Naive thymus-derived CD4-positive, alpha-beta T cell (primary cell): ENCODE measurements around the gene DAW1. TPM values are rescaled to one million over a fixed set of nuclear protein-coding genes. Genes with fewer than 3 reads are reported as not detected.
A peak's percentile ranks its signal among the peaks of the same experiment; 100 is the strongest.

Experiments used
- ATAC-seq: fragments of 150-1000 bp; cut with Tn5 transposase; 2 replicates; pipeline ENCODE4 v1.10.0; 2021; ENCODE audit warnings: mild to moderate bottlenecking, moderate library complexity
- CTCF ChIA-PET: fragments of 350-600 bp; sonication (Branson Sonifier 250); formaldehyde crosslinking; loops from one replicate; lab custom pipeline; 2021; ENCODE audit warnings: antibody characterized with exemption; lab: Charles Lee
- POLR2A ChIA-PET: fragments of 350-600 bp; sonication (Branson Sonifier 250); formaldehyde crosslinking; loops from one replicate; lab custom pipeline; 2021; ENCODE audit warnings: antibody characterized with exemption, inconsistent platforms; lab: Charles Lee
- DNase-seq, 9 donors: peaks; one replicate each; pipeline versions ENCODE4 v3.0.0 to v3.0.0-alpha.2; 2020 to 2022; ENCODE audit warnings: mixed read lengths in 1 of 9
- H3K27ac ChIP-seq: one replicate; pipeline ENCODE4 v1.7.0; 2013; ENCODE audit warnings: mild to moderate bottlenecking, low read depth, low read length, moderate library complexity
- H3K27me3 ChIP-seq, 2 donors: one replicate each; pipeline ENCODE4 v1.7.0; 2013; ENCODE audit warnings: low read length in 2 of 2, mild to moderate bottlenecking in 2 of 2, moderate library complexity in 2 of 2; ENCODE audit not compliant: control insufficient read depth in 2 of 2, insufficient read depth in 2 of 2
- H3K36me3 ChIP-seq, 3 experiments: 1 replicate in 2 of 3; 2 replicates in 1 of 3; pipeline ENCODE4 v1.7.0; 2013; ENCODE audit warnings: low read length in 3 of 3, mild to moderate bottlenecking in 3 of 3, moderate library complexity in 1 of 3; ENCODE audit not compliant: insufficient read depth in 3 of 3, control insufficient read depth in 2 of 3
- H3K4me1 ChIP-seq, 2 donors: one replicate each; pipeline ENCODE4 v1.7.0; 2013; ENCODE audit warnings: low read length in 2 of 2, mild to moderate bottlenecking in 2 of 2, moderate library complexity in 1 of 2; ENCODE audit not compliant: control insufficient read depth in 2 of 2, insufficient read depth in 2 of 2
- H3K4me3 ChIP-seq: 2 replicates; pipeline ENCODE4 v1.7.0; 2013; ENCODE audit warnings: mild to moderate bottlenecking, low read length
- H3K9me3 ChIP-seq, 3 experiments: 1 replicate in 2 of 3; 2 replicates in 1 of 3; pipeline ENCODE4 v1.7.0; 2013; ENCODE audit warnings: low read length in 3 of 3; ENCODE audit not compliant: control insufficient read depth in 2 of 3
- H3K27ac Mint-ChIP-seq, 9 donors: one replicate each; pipeline ENCODE4 v1.8.0; 2020 to 2022; ENCODE audit warnings: mixed read lengths in 9 of 9, mild to moderate bottlenecking in 8 of 9, moderate library complexity in 5 of 9, inconsistent platforms in 2 of 9
- H3K27me3 Mint-ChIP-seq, 5 donors: one replicate each; pipeline ENCODE4 v1.8.0; 2021 to 2022; ENCODE audit warnings: mixed read lengths in 5 of 5, mild to moderate bottlenecking in 1 of 5
- H3K36me3 Mint-ChIP-seq, 5 donors: one replicate each; pipeline ENCODE4 v1.8.0; 2020 to 2022; ENCODE audit warnings: mixed read lengths in 5 of 5, mild to moderate bottlenecking in 3 of 5, inconsistent platforms in 1 of 5
- H3K4me1 Mint-ChIP-seq, 7 donors: one replicate each; pipeline ENCODE4 v1.8.0; 2020 to 2022; ENCODE audit warnings: mixed read lengths in 7 of 7, mild to moderate bottlenecking in 3 of 7, inconsistent platforms in 1 of 7
- H3K4me3 Mint-ChIP-seq, 10 donors: one replicate each; pipeline ENCODE4 v1.8.0; 2020 to 2022; ENCODE audit warnings: mild to moderate bottlenecking in 10 of 10, mixed read lengths in 10 of 10, moderate library complexity in 6 of 10, inconsistent platforms in 2 of 10
- H3K9me3 Mint-ChIP-seq, 11 donors: one replicate each; pipeline ENCODE4 v1.8.0; 2020 to 2022; ENCODE audit warnings: mixed read lengths in 11 of 11, mild to moderate bottlenecking in 4 of 11, inconsistent platforms in 1 of 11, moderate library complexity in 1 of 11
- intact Hi-C, 2 donors: fragments of 100-400 bp; cut with micrococcal nuclease; formaldehyde crosslinking; loops; one replicate each; pipeline ENCODE4 v1.15.1; 2023
- polyA plus RNA-seq, 2 donors: library from polyadenylated mRNA; unstranded; fragments of 300-500 nt; fragmentation: Illumina TruSeq; gene quantifications; one replicate each; pipeline ENCODE4 v1.2.3, GENCODE V29; 2021
- total RNA-seq, 6 experiments: library from RNA in 5 of 6; stranded (reverse) in 5 of 6; gene quantifications; 1 replicate in 5 of 6; 2 replicates in 1 of 6; pipeline ENCODE4 v1.2.3 and lab custom pipeline; 2021 to 2026

DAW1 gene
- total and polyA plus RNA-seq, 7 experiments from 2014 or later, result not detected

GRCh38 chr2:227865291-227865690 lies 6.1 kb upstream of the DAW1 start:
- intact Hi-C loops, result no loop called here
- no peak overlapping the region for H3K27ac ChIP-seq
- no peaks in the 10 kb centered on the region for H3K9me3 ChIP-seq
- H3K4me3 ChIP-seq, result no peak overlapping the region
- no peaks in the 10 kb centered on the region for H3K4me1 ChIP-seq
- no peak overlapping the region for H3K4me3 Mint-ChIP-seq
- ATAC-seq, result no peak
- peaks cover 0 to 3% (median 0%) of the 10 kb centered on the region in 11 donors for H3K9me3 Mint-ChIP-seq
- no peaks in the 10 kb centered on the region for H3K36me3 Mint-ChIP-seq
- DNase-seq, result no peak
- POLR2A ChIA-PET, result interaction anchor here (0.5 kb wide), 1 partner anchor 480 kb away, joined by 4 read pairs; no protein-coding TSS in a partner anchor
- CTCF ChIA-PET, result no interaction called here
- no peaks in the 10 kb centered on the region for H3K27me3 ChIP-seq
- peaks cover 9 to 17% (median 13%) of the 10 kb centered on the region in 5 donors for H3K27me3 Mint-ChIP-seq
- no peaks in the 10 kb centered on the region for H3K36me3 ChIP-seq
- H3K27ac Mint-ChIP-seq, result no peak overlapping the region
- H3K4me1 Mint-ChIP-seq, result no peaks in the 10 kb centered on the region

- no peak overlapping the region for H3K27ac ChIP-seq
- no peak for ATAC-seq
- no peak overlapping the region for H3K27ac Mint-ChIP-seq
- no peak for DNase-seq
- ChIA-PET CTCF (no interaction called here), POLR2A (no interaction called here)
- H3K4me1 Mint-ChIP-seq, result peaks cover 0 to 2% (median 0%) of the 10 kb centered on the region in 7 donors
- H3K36me3 Mint-ChIP-seq, result no peaks in the 10 kb centered on the region
- H3K9me3 ChIP-seq, result no peaks in the 10 kb centered on the region
- H3K9me3 Mint-ChIP-seq, result peaks cover 0 to 3% (median 0%) of the 10 kb centered on the region in 11 donors
- no peaks in the 10 kb centered on the region for H3K4me1 ChIP-seq
- H3K27me3 Mint-ChIP-seq, result peaks cover 15 to 28% (median 23%) of the 10 kb centered on the region in 5 donors
- no peaks in the 10 kb centered on the region for H3K36me3 ChIP-seq
- intact Hi-C loops, result no loop called here
- no peak overlapping the region for H3K4me3 Mint-ChIP-seq
- H3K27me3 ChIP-seq, result peaks cover 0 to 5% of the 10 kb centered on the region in 2 donors
- H3K4me3 ChIP-seq, result no peak overlapping the region
Measured at GRCh38 chr2:227867386-227867785, 4.0 kb upstream of the DAW1 start.

- ChIA-PET POLR2A (no interaction called here), CTCF (interaction anchor here (0.9 kb wide), 1 partner anchor 19 kb away, joined by 3 read pairs; no protein-coding TSS in a partner anchor)
- Histone ChIP-seq H3K9me3 (no peaks in the 10 kb centered on the region), H3K27me3 (peaks cover 0 to 5% of the 10 kb centered on the region in 2 donors), H3K27ac (no peak overlapping the region), H3K4me1 (no peaks in the 10 kb centered on the region), H3K4me3 (no peak overlapping the region), H3K36me3 (no peaks in the 10 kb centered on the region)
- peaks cover 0 to 3% (median 0%) of the 10 kb centered on the region in 7 donors for H3K4me1 Mint-ChIP-seq
- no peak overlapping the region for H3K27ac Mint-ChIP-seq
- H3K9me3 Mint-ChIP-seq, result peaks cover 0 to 5% (median 0%) of the 10 kb centered on the region in 11 donors
- DNase-seq (no peak), ATAC-seq (no peak)
- H3K36me3 Mint-ChIP-seq, result peaks cover 0 to 5% (median 0%) of the 10 kb centered on the region in 5 donors
- peaks cover 31 to 53% (median 37%) of the 10 kb centered on the region in 5 donors for H3K27me3 Mint-ChIP-seq
- intact Hi-C loops, result no loop called here
- peak overlapping the region in 1 of 10 donors; percentile 20 for H3K4me3 Mint-ChIP-seq
Measured at GRCh38 chr2:227870710-227871374, 589 bp upstream of the DAW1 start.

- ATAC-seq, result no peak
- POLR2A ChIA-PET, result no interaction called here
- Mint-ChIP-seq H3K4me3 (peak overlapping the region in 1 of 10 donors; percentile 25), H3K4me1 (peaks cover 0 to 3% (median 0%) of the 10 kb centered on the region in 7 donors), H3K9me3 (peaks cover 0 to 5% (median 0%) of the 10 kb centered on the region in 11 donors), H3K27ac (no peak overlapping the region), H3K36me3 (peaks cover 0 to 5% (median 0%) of the 10 kb centered on the region in 5 donors), H3K27me3 (peaks cover 30 to 54% (median 38%) of the 10 kb centered on the region in 5 donors)
- DNase-seq, result no peak
- H3K4me1 ChIP-seq, result no peaks in the 10 kb centered on the region
- intact Hi-C loops, result no loop called here
- no peak overlapping the region for H3K4me3 ChIP-seq
- H3K9me3 ChIP-seq, result no peaks in the 10 kb centered on the region
- H3K27me3 ChIP-seq, result peaks cover 0 to 5% of the 10 kb centered on the region in 2 donors
- no peaks in the 10 kb centered on the region for H3K36me3 ChIP-seq
- CTCF ChIA-PET, result no interaction called here
- no peak overlapping the region for H3K27ac ChIP-seq
Measured at GRCh38 chr2:227872676-227873075, 1.2 kb downstream of the DAW1 start.

GRCh38 chr2:227876300-227876801 lies 4.9 kb downstream of the DAW1 start:
- no peaks in the 10 kb centered on the region for H3K9me3 ChIP-seq
- peaks cover 0 to 5% (median 0%) of the 10 kb centered on the region in 5 donors for H3K36me3 Mint-ChIP-seq
- no peak overlapping the region for H3K4me3 Mint-ChIP-seq
- no peaks in the 10 kb centered on the region for H3K4me1 ChIP-seq
- ATAC-seq (no peak), DNase-seq (no peak)
- no peaks in the 10 kb centered on the region for H3K36me3 ChIP-seq
- H3K4me3 ChIP-seq, result no peak overlapping the region
- no peak overlapping the region for H3K27ac Mint-ChIP-seq
- H3K27me3 Mint-ChIP-seq, result peaks cover 20 to 51% (median 34%) of the 10 kb centered on the region in 5 donors
- ChIA-PET POLR2A (no interaction called here), CTCF (no interaction called here)
- H3K27me3 ChIP-seq, result peaks cover 0 to 5% of the 10 kb centered on the region in 2 donors
- H3K9me3 Mint-ChIP-seq, result peaks cover 0 to 5% (median 0%) of the 10 kb centered on the region in 11 donors
- intact Hi-C loops, result no loop called here
- peaks cover 0 to 1% (median 0%) of the 10 kb centered on the region in 7 donors for H3K4me1 Mint-ChIP-seq
- no peak overlapping the region for H3K27ac ChIP-seq

- H3K4me3 ChIP-seq, result no peak overlapping the region
- DNase-seq (no peak), ATAC-seq (no peak)
- Mint-ChIP-seq H3K27ac (no peak overlapping the region), H3K27me3 (peaks cover 11 to 44% (median 27%) of the 10 kb centered on the region in 5 donors), H3K36me3 (peaks cover 0 to 4% (median 0%) of the 10 kb centered on the region in 5 donors), H3K9me3 (peaks cover 0 to 5% (median 0%) of the 10 kb centered on the region in 11 donors), H3K4me3 (no peak overlapping the region), H3K4me1 (peaks cover 0 to 6% (median 0%) of the 10 kb centered on the region in 7 donors)
- no peak overlapping the region for H3K27ac ChIP-seq
- POLR2A ChIA-PET, result no interaction called here
- H3K9me3 ChIP-seq, result no peaks in the 10 kb centered on the region
- intact Hi-C loops, result no loop called here
- H3K36me3 ChIP-seq, result no peaks in the 10 kb centered on the region
- CTCF ChIA-PET, result interaction anchor here (1.3 kb wide), 1 partner anchor 9 kb away, joined by 3 read pairs; no protein-coding TSS in a partner anchor
- no peaks in the 10 kb centered on the region for H3K4me1 ChIP-seq
- no peaks in the 10 kb centered on the region for H3K27me3 ChIP-seq
Measured at GRCh38 chr2:227877421-227878310, 6.2 kb downstream of the DAW1 start.
